ENCODE measurements around the gene DBN1. TPM values are rescaled to one million over a fixed set of nuclear protein-coding genes. Genes with fewer than 3 reads are reported as not detected.
"Not testable (repeated sequence)": the region's sequence is repeated elsewhere in the genome, so short reads cannot be mapped to it uniquely, and the experiment has no call there.

The DBN1 gene
- polyA plus RNA-seq, 1 of the 3 experiments (the other 2 are of a cell fraction) = 244 TPM

- not testable (repeated sequence) for H3K4me1 ChIP-seq (ENCODE audit: control insufficient read depth in 1 of 2, insufficient read depth in 2 of 2, low read depth in 1 of 2, low read length in 1 of 2); H3K9ac ChIP-seq; DNase-seq; H3K27me3 ChIP-seq (ENCODE audit: insufficient read depth); H3K79me2 ChIP-seq (ENCODE audit: insufficient read depth); H3K9me3 ChIP-seq; H3K27ac ChIP-seq (ENCODE audit: low read depth in 2 of 2, low read length in 1 of 2); H3K4me2 ChIP-seq; H3K36me3 ChIP-seq (replicated peaks in 1 of 2; ENCODE audit: control insufficient read depth in 1 of 2, insufficient read depth in 2 of 2, low read length in 1 of 2); H3K9me2 ChIP-seq; H2AFZ ChIP-seq (ENCODE audit: low read depth); H4K20me1 ChIP-seq (ENCODE audit: insufficient read depth); H3K4me3 ChIP-seq (ENCODE audit: low read depth in 2 of 2, low read length in 1 of 2); H3F3A ChIP-seq (replicated peaks; ENCODE audit: insufficient read depth)
- ChIA-PET POLR2A (interaction anchor here (0.7 kb wide), 1 partner anchor 13 kb away, joined by 4 read pairs; no protein-coding TSS in a partner anchor), CTCF (interaction anchor here (1.0 to 8.9 kb wide), 4 partner anchors 13 to 38 kb away, joined by 3 to 75 read pairs (median 4); no protein-coding TSS in a partner anchor)
- WGBS (ENCODE audit: low lambda C conversion rate) = 70% methylated on average over 6 of the region's 6 CpGs
Observed at GRCh38 chr5:177417081-177417480, 56.4 kb downstream of the DBN1 start.

GRCh38 chr5:177414481-177414880 is 59.0 kb downstream of the DBN1 start:
- H3K79me2 ChIP-seq (ENCODE audit: insufficient read depth) = no peaks in the 10 kb centered on the region
- no peak overlapping the region for H3K4me3 ChIP-seq (ENCODE audit: low read depth in 2 of 2, low read length in 1 of 2)
- no peaks in the 10 kb centered on the region for H3K9me3 ChIP-seq
- no peaks in the 10 kb centered on the region for H3K36me3 ChIP-seq (replicated peaks in 1 of 2; ENCODE audit: control insufficient read depth in 1 of 2, insufficient read depth in 2 of 2, low read length in 1 of 2)
- TF ChIP-seq SMC3 (IDR thresholded peaks at IDR 0.05; ENCODE audit: low read depth, low read length) (no peak), REST (IDR thresholded peaks at IDR 0.05; ENCODE audit: low read depth, low read length) (no peak), MXI1 (IDR thresholded peaks at IDR 0.05; ENCODE audit: low read depth, low read length) (no peak), USF1 (IDR thresholded peaks at IDR 0.05; ENCODE audit: borderline replicate concordance, low read depth) (no peak), TAF1 (IDR thresholded peaks at IDR 0.05; ENCODE audit: borderline replicate concordance, low read depth, low read length) (no peak), NRF1 (IDR thresholded peaks at IDR 0.05; ENCODE audit: low read depth, low read length) (no peak), FOXJ3 (CRISPR knock-in tag; IDR thresholded peaks at IDR 0.05) (no peak), TEAD4 (IDR thresholded peaks at IDR 0.05; ENCODE audit: borderline replicate concordance, insufficient read depth) (no peak), USF2 (IDR thresholded peaks at IDR 0.05; ENCODE audit: borderline replicate concordance, low read depth, low read length) (no peak), SIN3A (IDR thresholded peaks at IDR 0.05; ENCODE audit: borderline replicate concordance, low read depth, low read length) (no peak), NFIC (IDR thresholded peaks at IDR 0.05; ENCODE audit: borderline replicate concordance) (no peak), EZH2phosphoT487 (IDR thresholded peaks at IDR 0.05; ENCODE audit: borderline replicate concordance, low read depth) (no peak), GABPA (IDR thresholded peaks at IDR 0.05; ENCODE audit: low read depth) (no peak), YY1 (IDR thresholded peaks at IDR 0.05; ENCODE audit: low read depth) (no peak), MAX (IDR thresholded peaks at IDR 0.05; ENCODE audit: low read depth) (no peak), CTCF (IDR thresholded peaks at IDR 0.05) (no peak), ELF1 (IDR thresholded peaks at IDR 0.05) (no peak)
- ChIA-PET CTCF (interaction anchor here (1.7 to 8.9 kb wide), 4 partner anchors 10 to 87 kb away, joined by 3 to 75 read pairs (median 9); no protein-coding TSS in a partner anchor), POLR2A (interaction anchor here (1.6 kb wide), 1 partner anchor 12 kb away, joined by 6 read pairs; the partner anchor contains the start of gene GRK6)
- H3K27me3 ChIP-seq (ENCODE audit: insufficient read depth) = no peaks in the 10 kb centered on the region
- no peak for DNase-seq
- H3K4me2 ChIP-seq = no peak overlapping the region
- no peaks in the 10 kb centered on the region for H3K9me2 ChIP-seq
- WGBS (ENCODE audit: low lambda C conversion rate) = 69% methylated on average over 3 of the region's 3 CpGs
- H3K27ac ChIP-seq (ENCODE audit: low read depth in 2 of 2, low read length in 1 of 2) = no peak overlapping the region
- no peaks in the 10 kb centered on the region for H4K20me1 ChIP-seq (ENCODE audit: insufficient read depth)
- no peak overlapping the region for H2AFZ ChIP-seq (ENCODE audit: low read depth)
- H3F3A ChIP-seq (replicated peaks; ENCODE audit: insufficient read depth) = no peaks in the 10 kb centered on the region
- no peaks in the 10 kb centered on the region for H3K4me1 ChIP-seq (ENCODE audit: control insufficient read depth in 1 of 2, insufficient read depth in 2 of 2, low read depth in 1 of 2, low read length in 1 of 2)
- no peak overlapping the region for H3K9ac ChIP-seq

All from SK-N-SH (cell line).